ENCODE measurements around the gene CNR2.

DNA sequence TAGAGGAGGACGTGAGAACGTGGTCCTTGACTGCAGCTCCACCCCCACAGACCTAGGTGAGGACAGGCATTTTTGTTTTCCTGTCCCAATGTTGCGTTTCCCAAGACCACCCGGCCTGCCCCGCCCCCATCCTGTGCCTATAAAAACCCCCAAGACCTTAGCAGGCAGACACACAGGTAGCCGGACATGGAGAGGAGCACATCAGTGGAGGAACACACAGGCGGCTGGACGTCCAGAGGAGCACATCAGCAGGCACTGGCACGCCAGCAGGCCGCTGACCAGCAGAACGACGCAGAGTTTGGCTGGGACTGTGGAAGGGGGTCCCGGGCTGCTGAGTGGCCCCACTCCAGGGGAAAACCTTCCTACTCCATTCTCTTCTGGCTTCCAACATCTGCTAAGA lies 75.3 kb downstream of the CNR2 start:
- TF ChIP-seq, protein P1, sequence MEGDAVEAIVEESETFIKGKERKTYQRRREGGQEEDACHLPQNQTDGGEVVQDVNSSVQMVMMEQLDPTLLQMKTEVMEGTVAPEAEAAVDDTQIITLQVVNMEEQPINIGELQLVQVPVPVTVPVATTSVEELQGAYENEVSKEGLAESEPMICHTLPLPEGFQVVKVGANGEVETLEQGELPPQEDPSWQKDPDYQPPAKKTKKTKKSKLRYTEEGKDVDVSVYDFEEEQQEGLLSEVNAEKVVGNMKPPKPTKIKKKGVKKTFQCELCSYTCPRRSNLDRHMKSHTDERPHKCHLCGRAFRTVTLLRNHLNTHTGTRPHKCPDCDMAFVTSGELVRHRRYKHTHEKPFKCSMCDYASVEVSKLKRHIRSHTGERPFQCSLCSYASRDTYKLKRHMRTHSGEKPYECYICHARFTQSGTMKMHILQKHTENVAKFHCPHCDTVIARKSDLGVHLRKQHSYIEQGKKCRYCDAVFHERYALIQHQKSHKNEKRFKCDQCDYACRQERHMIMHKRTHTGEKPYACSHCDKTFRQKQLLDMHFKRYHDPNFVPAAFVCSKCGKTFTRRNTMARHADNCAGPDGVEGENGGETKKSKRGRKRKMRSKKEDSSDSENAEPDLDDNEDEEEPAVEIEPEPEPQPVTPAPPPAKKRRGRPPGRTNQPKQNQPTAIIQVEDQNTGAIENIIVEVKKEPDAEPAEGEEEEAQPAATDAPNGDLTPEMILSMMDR (IDR thresholded peaks at IDR 0.05; ENCODE audit: insufficient read depth, low read depth, low read length) = no peak
- no peak for TF ChIP-seq EZH2 (IDR thresholded peaks at IDR 0.05; ENCODE audit: insufficient read depth, low read length)

Measured in astrocyte (in vitro differentiated cells and primary cell).